Neural progenitor cell (in vitro differentiated cells): ENCODE measurements around the gene SPATA19. TPM values are rescaled to one million over a fixed set of nuclear protein-coding genes. Genes with fewer than 3 reads are reported as not detected.
A peak's percentile ranks its signal among the peaks of the same experiment; 100 is the strongest.

Experiments
- DNase-seq: peaks from one replicate; pipeline ENCODE4 v3.0.0-alpha.2; 2016; ENCODE audit warnings: low spot score
- H2AFZ ChIP-seq: fragments of 200-600 bp; sonication (generic); replicated peaks from 2 replicates; pipeline ENCODE4 v1.6.1; 2016; ENCODE audit warnings: antibody characterized with exemption
- H3F3A ChIP-seq: fragments of 200-600 bp; sonication (generic); 2 replicates; pipeline ENCODE4 v1.6.1; 2016; ENCODE audit warnings: antibody characterized with exemption, low read depth
- H3K27ac ChIP-seq: fragments of 200-600 bp; sonication (generic); 2 replicates; pipeline ENCODE4 v1.5.1; 2016; ENCODE audit warnings: mild to moderate bottlenecking
- H3K27me3 ChIP-seq: fragments of 200-600 bp; sonication (generic); 2 replicates; pipeline ENCODE4 v1.6.1; 2016; ENCODE audit warnings: mild to moderate bottlenecking, moderate library complexity
- H3K36me3 ChIP-seq: fragments of 200-600 bp; sonication (generic); 2 replicates; pipeline ENCODE4 v1.5.1; 2016
- H3K4me1 ChIP-seq: fragments of 200-600 bp; sonication (generic); 2 replicates; pipeline ENCODE4 v1.6.1; 2016; ENCODE audit warnings: mixed run types
- H3K4me2 ChIP-seq: fragments of 200-600 bp; sonication (generic); 2 replicates; pipeline ENCODE4 v1.6.1; 2016
- H3K4me3 ChIP-seq: fragments of 200-600 bp; sonication (generic); 2 replicates; pipeline ENCODE4 v1.5.1; 2016
- H3K79me2 ChIP-seq: fragments of 200-600 bp; sonication (generic); 2 replicates; pipeline ENCODE4 v1.6.1; 2016; ENCODE audit warnings: low read depth
- H3K9ac ChIP-seq: fragments of 200-600 bp; sonication (generic); 2 replicates; pipeline ENCODE4 v1.6.1; 2016
- H3K9me3 ChIP-seq: fragments of 200-600 bp; sonication (generic); 2 replicates; pipeline ENCODE4 v1.5.1; 2016; ENCODE audit warnings: low read depth
- H4K20me1 ChIP-seq: fragments of 200-600 bp; sonication (generic); 2 replicates; pipeline ENCODE4 v1.6.1; 2016; ENCODE audit warnings: low read depth
- H3K27ac Mint-ChIP-seq: 3 replicates; pipeline ENCODE4 v1.8.0; 2021; ENCODE audit warnings: mixed read lengths
- H3K27me3 Mint-ChIP-seq: 2 replicates; pipeline ENCODE4 v1.8.0; 2022; ENCODE audit warnings: low read depth, mild to moderate bottlenecking, inconsistent platforms, moderate library complexity, mixed read lengths; ENCODE audit not compliant: insufficient read depth
- H3K36me3 Mint-ChIP-seq: 3 replicates; pipeline ENCODE4 v1.8.0; 2021; ENCODE audit warnings: mixed read lengths
- H3K4me1 Mint-ChIP-seq: 3 replicates; pipeline ENCODE4 v1.8.0; 2021; ENCODE audit warnings: mixed read lengths
- H3K4me3 Mint-ChIP-seq: 3 replicates; pipeline ENCODE4 v1.8.0; 2021; ENCODE audit warnings: mild to moderate bottlenecking, moderate library complexity, mixed read lengths
- H3K9me3 Mint-ChIP-seq: 3 replicates; pipeline ENCODE4 v1.8.0; 2020; ENCODE audit warnings: mixed read lengths
- CTCF ChIP-seq: fragments of 200-600 bp; sonication (generic); IDR thresholded peaks from 2 replicates; pipeline ENCODE4 v1.5.1; 2017; ENCODE audit warnings: antibody characterized with exemption, mild to moderate bottlenecking
- EZH2 ChIP-seq: fragments of 200-600 bp; sonication (generic); IDR thresholded peaks from 2 replicates; pipeline ENCODE4 v1.6.1; 2017; ENCODE audit warnings: antibody characterized with exemption, mild to moderate bottlenecking, moderate library complexity
- EZH2phosphoT487 ChIP-seq: fragments of 200-600 bp; sonication (generic); IDR thresholded peaks from 2 replicates; pipeline ENCODE4 v1.6.1; 2017; ENCODE audit warnings: antibody characterized with exemption
- total RNA-seq: library from RNA; depleted of rRNA; stranded (reverse); fragments of >200 nt; gene quantifications from 2 replicates; pipeline ENCODE4 v1.2.3, GENCODE V29; 2015; ENCODE audit warnings: low replicate concordance

The SPATA19 gene
- total RNA-seq, 1 donor from 2014 or later = not detected

GRCh38 chr11:133821776-133822175, 23.5 kb downstream of the SPATA19 start:
- H3K36me3 ChIP-seq = no peaks in the 10 kb centered on the region
- no peaks in the 10 kb centered on the region for H4K20me1 ChIP-seq
- H3K27me3 Mint-ChIP-seq = peaks cover 10% of the 10 kb centered on the region
- no peak overlapping the region for H3K4me3 Mint-ChIP-seq
- H3K4me1 Mint-ChIP-seq = peaks cover 8% of the 10 kb centered on the region
- no peaks in the 10 kb centered on the region for H3F3A ChIP-seq
- H3K79me2 ChIP-seq = no peaks in the 10 kb centered on the region
- H3K36me3 Mint-ChIP-seq = no peaks in the 10 kb centered on the region
- no peak overlapping the region for H3K27ac ChIP-seq
- peak; percentile 87 for DNase-seq
- H3K4me1 ChIP-seq = no peaks in the 10 kb centered on the region
- H3K9ac ChIP-seq = no peak overlapping the region
- H3K4me3 ChIP-seq = no peak overlapping the region
- H3K9me3 ChIP-seq = no peaks in the 10 kb centered on the region
- peaks cover 3% of the 10 kb centered on the region for H3K9me3 Mint-ChIP-seq
- no peak overlapping the region for H2AFZ ChIP-seq
- TF ChIP-seq EZH2 (no peak), CTCF (peak; percentile 87)
- H3K4me2 ChIP-seq = no peak overlapping the region
- H3K27me3 ChIP-seq = no peaks in the 10 kb centered on the region
- H3K27ac Mint-ChIP-seq = no peak overlapping the region

GRCh38 chr11:133819746-133820315, 25.5 kb downstream of the SPATA19 start:
- Histone ChIP-seq H3K4me3 (no peak overlapping the region), H3K36me3 (no peaks in the 10 kb centered on the region), H4K20me1 (no peaks in the 10 kb centered on the region), H3K9me3 (no peaks in the 10 kb centered on the region), H3K27ac (no peak overlapping the region), H3K4me1 (no peaks in the 10 kb centered on the region), H3F3A (no peaks in the 10 kb centered on the region), H3K9ac (no peak overlapping the region), H3K4me2 (no peak overlapping the region), H3K27me3 (no peaks in the 10 kb centered on the region), H3K79me2 (no peaks in the 10 kb centered on the region), H2AFZ (peak overlapping the region; percentile 11)
- H3K27me3 Mint-ChIP-seq = peaks cover 10% of the 10 kb centered on the region
- H3K36me3 Mint-ChIP-seq = no peaks in the 10 kb centered on the region
- DNase-seq = no peak
- H3K4me1 Mint-ChIP-seq = peaks cover 19% of the 10 kb centered on the region
- H3K27ac Mint-ChIP-seq = no peak overlapping the region
- TF ChIP-seq EZH2phosphoT487 (no peak), EZH2 (no peak), CTCF (no peak)
- peaks cover 3% of the 10 kb centered on the region for H3K9me3 Mint-ChIP-seq
- no peak overlapping the region for H3K4me3 Mint-ChIP-seq

GRCh38 chr11:133819114-133819513, 26.2 kb downstream of the SPATA19 start:
- Histone ChIP-seq H3K9me3 (no peaks in the 10 kb centered on the region), H3F3A (no peaks in the 10 kb centered on the region), H3K4me1 (no peaks in the 10 kb centered on the region), H3K36me3 (no peaks in the 10 kb centered on the region), H2AFZ (no peak overlapping the region), H3K4me3 (no peak overlapping the region), H3K9ac (no peak overlapping the region), H3K4me2 (no peak overlapping the region), H3K79me2 (no peaks in the 10 kb centered on the region), H3K27me3 (no peaks in the 10 kb centered on the region), H4K20me1 (no peaks in the 10 kb centered on the region), H3K27ac (no peak overlapping the region)
- peaks cover 19% of the 10 kb centered on the region for H3K4me1 Mint-ChIP-seq
- peaks cover 3% of the 10 kb centered on the region for H3K9me3 Mint-ChIP-seq
- no peak for DNase-seq
- no peak for TF ChIP-seq EZH2phosphoT487
- no peak for TF ChIP-seq CTCF
- TF ChIP-seq EZH2 = no peak
- H3K4me3 Mint-ChIP-seq = no peak overlapping the region
- no peaks in the 10 kb centered on the region for H3K36me3 Mint-ChIP-seq
- peak overlapping the region; percentile 26 for H3K27ac Mint-ChIP-seq
- peaks cover 10% of the 10 kb centered on the region for H3K27me3 Mint-ChIP-seq
